Calu3 (cell line): Measurements from ENCODE around the gene SLFN14. TPM values are rescaled to one million over a fixed set of nuclear protein-coding genes. Genes with fewer than 3 reads are reported as not detected.

Experiments used
- BruUV-seq: library from RNA; stranded (reverse); fragments of 400-500 nt; replicated peaks from 2 replicates; lab custom pipeline; 2021; lab: Mats Ljungman, UMichigan
- CTCF ChIA-PET: fragments of 300-600 bp; sonication (Branson Sonifier 250); formaldehyde crosslinking; loops from one replicate; lab custom pipeline; 2022; ENCODE audit warnings: antibody characterized with exemption; lab: Charles Lee
- DNase-seq: peaks from one replicate; pipeline ENCODE4 v3.0.0; 2022
- H3K27ac Mint-ChIP-seq: one replicate; pipeline ENCODE4 v1.8.0; 2022; ENCODE audit warnings: mixed read lengths; ENCODE audit not compliant: unreplicated experiment
- H3K27me3 Mint-ChIP-seq: one replicate; pipeline ENCODE4 v1.8.0; 2022; ENCODE audit warnings: mixed read lengths; ENCODE audit not compliant: unreplicated experiment
- H3K36me3 Mint-ChIP-seq: one replicate; pipeline ENCODE4 v1.8.0; 2022; ENCODE audit warnings: mild to moderate bottlenecking, moderate library complexity, mixed read lengths; ENCODE audit not compliant: insufficient read depth, unreplicated experiment
- H3K4me1 Mint-ChIP-seq: one replicate; pipeline ENCODE4 v1.8.0; 2022; ENCODE audit warnings: mild to moderate bottlenecking, low read depth, mixed read lengths; ENCODE audit not compliant: unreplicated experiment
- H3K4me3 Mint-ChIP-seq: one replicate; pipeline ENCODE4 v1.8.0; 2022; ENCODE audit warnings: mild to moderate bottlenecking, low read depth, moderate library complexity, mixed read lengths; ENCODE audit not compliant: unreplicated experiment
- H3K9me3 Mint-ChIP-seq: one replicate; pipeline ENCODE4 v1.8.0; 2022; ENCODE audit warnings: low read depth, mixed read lengths; ENCODE audit not compliant: unreplicated experiment
- intact Hi-C: fragments of 100-400 bp; cut with micrococcal nuclease; formaldehyde crosslinking; loops from one replicate; pipeline ENCODE4 v1.10.0; 2022; ENCODE audit not compliant: unreplicated experiment
- total RNA-seq: library from RNA; stranded (reverse); gene quantifications from 2 replicates; pipeline ENCODE4 v1.2.3, GENCODE V29; 2022
- TF ChIP-seq, protein P1 (sequence below): fragments of 200-600 bp; IDR thresholded peaks from one replicate; pipeline ENCODE4 v1.8.0; 2022; ENCODE audit warnings: antibody characterized with exemption; ENCODE audit not compliant: unreplicated experiment

SLFN14 gene
- total RNA-seq, 1 experiment from 2014 or later = not detected

DNA sequence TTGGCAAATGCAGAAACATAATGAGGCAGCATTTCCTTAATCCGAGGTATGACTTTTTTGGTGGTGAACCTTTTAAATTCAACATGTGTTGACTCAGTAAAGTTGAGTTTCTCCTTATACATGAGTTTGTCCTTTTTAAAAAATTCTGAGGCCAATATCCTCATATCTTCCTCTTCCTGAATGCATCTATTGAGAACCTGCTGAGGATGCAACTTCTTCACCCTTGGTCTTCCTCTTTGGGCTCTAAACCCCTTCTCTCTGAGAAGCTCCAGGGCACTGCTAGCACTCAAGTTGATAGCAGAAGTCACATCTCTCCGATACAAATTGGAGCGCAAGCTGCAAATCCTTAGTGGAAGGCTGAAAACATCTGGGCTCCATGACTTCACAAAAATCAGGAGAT is 3.3 kb downstream of the SLFN14 start:
- no peaks in the 10 kb centered on the region for H3K36me3 Mint-ChIP-seq
- TF ChIP-seq, protein P1, sequence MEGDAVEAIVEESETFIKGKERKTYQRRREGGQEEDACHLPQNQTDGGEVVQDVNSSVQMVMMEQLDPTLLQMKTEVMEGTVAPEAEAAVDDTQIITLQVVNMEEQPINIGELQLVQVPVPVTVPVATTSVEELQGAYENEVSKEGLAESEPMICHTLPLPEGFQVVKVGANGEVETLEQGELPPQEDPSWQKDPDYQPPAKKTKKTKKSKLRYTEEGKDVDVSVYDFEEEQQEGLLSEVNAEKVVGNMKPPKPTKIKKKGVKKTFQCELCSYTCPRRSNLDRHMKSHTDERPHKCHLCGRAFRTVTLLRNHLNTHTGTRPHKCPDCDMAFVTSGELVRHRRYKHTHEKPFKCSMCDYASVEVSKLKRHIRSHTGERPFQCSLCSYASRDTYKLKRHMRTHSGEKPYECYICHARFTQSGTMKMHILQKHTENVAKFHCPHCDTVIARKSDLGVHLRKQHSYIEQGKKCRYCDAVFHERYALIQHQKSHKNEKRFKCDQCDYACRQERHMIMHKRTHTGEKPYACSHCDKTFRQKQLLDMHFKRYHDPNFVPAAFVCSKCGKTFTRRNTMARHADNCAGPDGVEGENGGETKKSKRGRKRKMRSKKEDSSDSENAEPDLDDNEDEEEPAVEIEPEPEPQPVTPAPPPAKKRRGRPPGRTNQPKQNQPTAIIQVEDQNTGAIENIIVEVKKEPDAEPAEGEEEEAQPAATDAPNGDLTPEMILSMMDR = no peak
- DNase-seq = no peak
- peaks cover 60% of the 10 kb centered on the region for H3K27me3 Mint-ChIP-seq
- intact Hi-C loops = no loop called here
- H3K27ac Mint-ChIP-seq = no peak overlapping the region
- CTCF ChIA-PET = no interaction called here
- no peaks in the 10 kb centered on the region for H3K4me1 Mint-ChIP-seq
- H3K4me3 Mint-ChIP-seq = no peak overlapping the region
- no TSS peak for BruUV-seq
- no peaks in the 10 kb centered on the region for H3K9me3 Mint-ChIP-seq

DNA sequence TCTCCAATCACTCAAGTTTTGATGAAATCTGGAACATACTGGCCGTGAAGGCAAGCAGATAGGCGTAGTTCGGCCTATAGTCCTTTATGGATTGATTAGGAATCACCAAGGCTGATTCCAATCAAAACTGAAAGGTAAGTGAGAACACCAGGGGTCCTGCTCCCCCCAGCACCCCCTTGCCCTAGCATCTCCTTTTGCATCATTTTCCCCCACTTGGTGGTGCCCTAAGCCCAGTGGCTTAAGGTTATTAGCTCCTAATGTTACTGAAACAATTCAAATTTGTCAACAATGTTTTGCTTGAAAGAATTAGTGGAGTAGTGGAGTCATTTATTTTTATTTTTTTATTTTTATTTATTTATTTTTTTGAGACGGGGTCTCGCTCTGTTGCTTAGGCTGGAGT is 4.9 kb downstream of the SLFN14 start:
- H3K4me1 Mint-ChIP-seq = no peaks in the 10 kb centered on the region

DNA sequence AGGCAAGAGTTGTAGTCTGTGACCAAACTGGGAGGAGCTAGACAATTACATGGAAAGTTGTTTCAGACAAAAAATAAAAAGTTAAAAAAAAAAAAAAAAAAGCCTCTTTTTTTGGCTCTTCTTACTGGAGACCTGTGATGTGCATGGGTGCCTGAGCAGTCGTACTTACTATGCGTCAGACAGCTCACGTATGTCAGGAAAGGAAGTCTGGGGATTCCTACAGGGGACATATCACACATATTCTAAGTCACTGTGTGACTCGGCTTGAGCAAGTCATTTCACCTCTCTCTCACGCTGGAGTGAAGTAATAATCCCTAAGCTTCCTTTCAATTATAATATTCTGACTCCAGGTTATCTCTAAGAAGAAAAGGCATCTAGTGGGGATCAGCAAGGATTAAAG is 6.0 kb downstream of the SLFN14 start:
- TF ChIP-seq, protein P1 = no peak
- no peak overlapping the region for H3K27ac Mint-ChIP-seq
- peaks cover 74% of the 10 kb centered on the region for H3K27me3 Mint-ChIP-seq
- no peaks in the 10 kb centered on the region for H3K36me3 Mint-ChIP-seq
- H3K9me3 Mint-ChIP-seq = no peaks in the 10 kb centered on the region
- CTCF ChIA-PET = no interaction called here
- no peaks in the 10 kb centered on the region for H3K4me1 Mint-ChIP-seq
- H3K4me3 Mint-ChIP-seq = no peak overlapping the region
- intact Hi-C loops = loop anchor here (2.0 kb wide), 1 partner anchor 192 kb away; no protein-coding TSS in a partner anchor
- BruUV-seq = no TSS peak
- no peak for DNase-seq

More for the DNA sequence above, 4.9 kb downstream of the SLFN14 start:
- no peak for DNase-seq
- intact Hi-C loops = loop anchor here (2.0 kb wide), 1 partner anchor 191 kb away; no protein-coding TSS in a partner anchor
- Mint-ChIP-seq H3K4me3 (no peak overlapping the region), H3K9me3 (no peaks in the 10 kb centered on the region), H3K27me3 (peaks cover 72% of the 10 kb centered on the region), H3K27ac (no peak overlapping the region), H3K36me3 (no peaks in the 10 kb centered on the region)
- CTCF ChIA-PET = interaction anchor here (1.0 kb wide), 2 partner anchors 23 to 192 kb away, joined by 6 read pairs; partner anchors contain the start of gene PEX12
- TF ChIP-seq, protein P1 = no peak
- BruUV-seq = no TSS peak

DNA sequence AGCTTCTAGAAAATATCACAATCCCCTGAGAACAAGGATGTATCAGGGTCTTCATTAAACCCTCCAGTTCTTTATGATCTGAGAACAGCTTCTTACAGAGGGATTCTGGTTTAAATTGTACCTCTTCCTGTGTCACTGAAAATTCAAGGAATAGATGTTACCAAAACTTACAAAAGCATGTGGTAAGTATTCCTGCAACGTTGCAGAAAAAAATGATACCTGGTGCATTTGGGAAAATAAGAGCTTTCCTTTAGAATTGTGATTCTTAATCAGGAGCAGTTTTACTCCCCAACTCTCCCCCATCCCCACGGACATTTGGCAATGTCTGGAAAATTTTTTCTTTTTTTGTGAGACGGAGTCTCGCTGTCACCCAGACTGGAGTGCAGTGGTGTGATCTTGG is 7.3 kb downstream of the SLFN14 start:
- DNase-seq = no peak
- Mint-ChIP-seq H3K36me3 (no peaks in the 10 kb centered on the region), H3K4me1 (no peaks in the 10 kb centered on the region), H3K27me3 (peaks cover 74% of the 10 kb centered on the region), H3K4me3 (no peak overlapping the region), H3K9me3 (no peaks in the 10 kb centered on the region), H3K27ac (no peak overlapping the region)
- CTCF ChIA-PET = no interaction called here
- intact Hi-C loops = no loop called here
- TF ChIP-seq, protein P1 = no peak
- BruUV-seq = no TSS peak
